HG02763 (cell line): Measurements from ENCODE around the gene ZNF234.
"Not testable (repeated sequence)": the region's sequence is repeated elsewhere in the genome, so short reads cannot be mapped to it uniquely, and the experiment has no call there.

ENCODE experiments used
- ATAC-seq: cut with Tn5 transposase; IDR thresholded peaks from one replicate; pipeline ENCODE4 v1.9.1; 2021; ENCODE audit warnings: mild to moderate bottlenecking, moderate library complexity; ENCODE audit not compliant: unreplicated experiment

Gene ZNF234

DNA sequence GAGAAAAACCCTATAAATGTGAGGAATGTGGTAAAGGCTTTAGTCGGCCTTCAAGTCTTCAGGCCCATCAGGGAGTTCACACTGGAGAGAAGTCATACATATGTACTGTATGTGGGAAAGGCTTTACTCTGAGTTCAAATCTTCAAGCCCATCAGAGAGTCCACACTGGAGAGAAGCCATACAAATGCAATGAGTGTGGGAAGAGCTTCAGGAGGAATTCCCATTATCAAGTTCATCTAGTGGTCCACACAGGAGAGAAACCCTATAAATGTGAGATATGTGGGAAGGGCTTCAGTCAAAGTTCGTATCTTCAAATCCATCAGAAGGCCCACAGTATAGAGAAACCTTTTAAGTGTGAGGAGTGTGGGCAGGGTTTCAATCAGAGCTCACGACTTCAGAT is 35.2 kb downstream of the ZNF234 start:
- no peak for ATAC-seq

DNA sequence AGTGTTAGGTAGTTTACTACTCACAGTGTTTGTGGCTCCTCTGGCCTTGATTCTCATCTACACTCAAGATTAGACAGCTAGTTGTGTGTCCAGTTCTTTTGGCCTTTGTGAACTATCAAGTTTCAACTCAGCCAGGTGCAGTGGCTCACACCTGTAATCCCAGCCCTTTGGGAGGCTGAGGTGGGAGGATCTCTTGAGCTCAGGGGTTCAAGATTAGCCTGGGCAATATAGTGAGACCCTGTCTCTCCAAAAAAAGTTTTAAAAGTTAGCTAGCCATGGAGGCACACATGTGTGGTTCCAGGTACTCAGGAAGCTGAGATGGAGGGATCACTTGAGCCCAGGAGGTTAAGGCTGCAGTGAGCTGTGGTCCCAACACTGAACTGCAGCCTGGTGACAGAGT is 39.6 kb downstream of the ZNF234 start:
- ATAC-seq, result no peak

DNA sequence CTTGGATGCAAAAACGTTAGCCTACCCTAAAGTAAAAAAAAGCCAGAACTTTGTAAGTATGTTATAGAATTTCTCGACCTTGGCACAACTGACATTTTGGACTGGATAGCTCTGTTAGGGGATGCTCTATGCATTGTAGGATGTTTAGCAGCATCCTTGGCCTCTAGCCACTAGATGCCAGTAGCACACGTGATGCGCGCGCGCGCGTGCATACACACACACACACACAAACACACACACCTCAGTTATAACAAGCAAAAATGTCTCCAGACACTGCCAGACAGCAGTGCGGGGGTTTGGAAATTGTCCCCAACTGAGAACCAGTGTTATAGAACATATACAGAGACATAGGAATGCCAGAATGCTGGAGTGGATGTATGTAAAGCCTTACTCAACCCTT is 40.8 kb downstream of the ZNF234 start:
- no peak for ATAC-seq

DNA sequence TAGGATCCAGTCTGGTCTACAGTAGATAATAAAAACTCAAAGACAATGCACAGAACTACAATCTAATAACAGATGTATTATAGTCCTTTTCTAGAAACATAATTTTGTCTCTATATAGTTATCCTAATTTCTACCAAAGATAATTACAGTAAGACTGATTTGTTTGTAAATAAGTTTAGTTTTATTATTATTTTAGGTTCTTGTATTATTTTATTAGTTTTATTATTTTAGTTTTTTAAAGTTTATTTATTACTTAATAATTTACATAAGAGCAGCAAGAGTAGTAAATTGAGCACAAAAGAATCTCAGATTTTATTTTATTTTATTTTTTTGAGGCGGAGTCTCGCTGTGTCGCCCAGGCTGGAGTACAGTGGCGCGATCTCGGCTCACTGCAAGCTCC is 48.7 kb downstream of the ZNF234 start:
- ATAC-seq, result no peak

DNA sequence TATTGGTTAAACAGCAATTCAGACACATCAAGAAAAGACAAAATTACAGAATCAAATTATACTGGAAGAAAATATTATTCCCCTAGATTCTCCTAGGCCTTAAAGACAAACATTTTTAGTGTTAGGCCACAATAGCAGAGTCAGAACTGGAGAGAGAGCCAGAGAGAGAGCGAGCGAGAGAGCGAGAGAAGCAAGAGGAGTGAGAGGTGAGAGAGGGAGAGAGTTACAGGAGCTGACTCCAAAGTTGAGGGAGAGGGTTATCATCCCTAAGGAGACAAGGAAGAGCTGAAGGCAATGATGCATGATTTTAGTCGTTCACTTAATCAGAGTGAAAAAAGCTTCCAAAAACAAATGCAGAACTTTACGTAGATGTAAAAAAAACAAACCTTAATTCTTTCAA is 50.8 kb downstream of the ZNF234 start:
- no peak for ATAC-seq

DNA sequence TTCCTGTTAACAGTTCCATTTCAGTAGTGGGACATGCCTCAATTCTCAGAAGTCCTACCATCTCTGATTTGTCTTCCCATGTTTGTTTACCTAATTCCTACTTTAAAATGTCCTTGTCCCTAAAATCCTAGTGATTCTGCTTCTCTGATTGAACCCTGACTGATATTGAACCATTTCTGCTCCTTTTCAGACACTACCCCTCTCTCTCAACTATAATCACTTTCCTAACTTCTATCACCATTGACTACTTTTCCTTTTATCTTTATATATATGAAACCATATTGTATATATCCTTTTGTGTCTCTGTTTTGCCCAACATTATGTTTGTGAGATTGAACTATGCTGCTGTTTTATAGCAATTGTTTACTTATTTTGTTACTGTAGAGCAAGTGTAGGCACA is 55.4 kb downstream of the ZNF234 start:
- ATAC-seq, result no peak

DNA sequence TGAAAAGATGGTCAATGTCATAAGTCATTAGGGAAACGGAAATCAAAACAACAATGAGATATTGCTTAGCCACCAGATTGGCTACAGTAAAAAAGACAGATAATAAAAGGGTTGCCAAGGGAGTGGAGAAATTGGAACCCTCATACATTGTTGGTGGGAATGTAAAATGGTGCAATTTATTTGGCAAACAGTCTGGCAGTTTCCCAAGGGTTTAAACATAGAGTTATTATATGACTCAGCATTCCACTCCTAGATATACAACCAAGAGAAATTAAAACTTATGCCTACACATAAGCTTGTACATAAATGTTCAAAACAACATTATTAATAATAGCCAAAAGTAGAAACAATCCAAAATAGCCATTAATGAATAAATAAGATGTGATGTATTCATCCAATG is 61.1 kb downstream of the ZNF234 start:
- ATAC-seq, result no peak

DNA sequence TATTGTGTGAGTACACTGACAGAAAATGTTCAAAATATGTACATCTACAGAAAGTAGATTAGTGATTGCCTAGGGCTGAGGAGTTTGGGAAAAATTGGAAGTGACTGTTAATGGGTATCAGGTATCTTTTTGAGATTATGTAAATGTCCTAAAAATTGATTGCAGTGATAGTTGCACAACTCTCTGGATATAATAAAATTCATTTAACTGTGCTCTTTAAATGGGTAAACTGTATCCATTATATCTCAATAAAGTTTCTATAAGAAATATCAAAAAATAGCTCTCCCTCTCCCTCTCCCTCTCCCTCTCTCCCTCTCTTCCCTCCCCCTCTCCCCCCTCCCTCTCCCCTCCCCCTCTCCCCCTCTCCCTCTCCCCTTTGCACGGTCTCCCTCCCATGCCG is 61.6 kb downstream of the ZNF234 start:
- ATAC-seq, result no peak

DNA sequence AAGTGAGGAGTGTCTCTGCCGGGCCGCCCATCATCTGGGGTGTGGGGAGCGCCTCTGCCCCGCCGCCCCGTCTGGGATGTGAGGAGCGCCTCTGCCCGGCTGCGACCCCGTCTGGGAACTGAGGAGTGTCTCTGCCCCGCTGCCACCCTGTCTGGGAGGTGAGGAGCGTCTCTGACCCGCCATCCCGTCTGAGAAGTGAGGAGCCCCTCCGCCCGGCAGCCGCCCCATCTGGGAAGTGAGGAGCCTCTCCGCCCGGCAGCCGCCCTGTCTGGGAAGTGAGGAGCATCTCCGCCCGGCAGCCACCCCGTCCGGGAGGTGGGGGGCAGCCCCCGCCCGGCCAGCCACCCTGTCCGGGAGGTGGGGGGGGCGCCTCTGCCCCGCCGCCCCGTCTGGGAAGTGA is 62.5 kb downstream of the ZNF234 start:
- ATAC-seq, result not testable (repeated sequence)

DNA sequence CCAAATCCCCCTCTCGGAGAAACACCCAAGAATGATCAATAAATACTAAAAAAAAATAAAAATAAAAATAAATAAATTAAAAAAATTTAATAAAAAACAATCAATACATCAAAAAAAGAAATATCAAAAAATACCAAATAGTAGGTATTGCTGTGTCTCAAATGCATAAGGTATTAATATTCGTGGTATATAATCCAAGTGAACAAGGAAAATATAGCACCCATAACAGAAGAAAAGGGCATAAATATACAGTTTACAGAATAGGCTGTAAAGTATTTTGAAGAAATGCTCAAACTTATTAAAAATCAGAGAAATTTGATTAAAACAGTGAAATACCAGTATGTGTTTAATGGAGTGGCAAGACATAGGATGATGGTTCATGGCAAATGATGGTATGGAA is 63.4 kb downstream of the ZNF234 start:
- no peak for ATAC-seq

DNA sequence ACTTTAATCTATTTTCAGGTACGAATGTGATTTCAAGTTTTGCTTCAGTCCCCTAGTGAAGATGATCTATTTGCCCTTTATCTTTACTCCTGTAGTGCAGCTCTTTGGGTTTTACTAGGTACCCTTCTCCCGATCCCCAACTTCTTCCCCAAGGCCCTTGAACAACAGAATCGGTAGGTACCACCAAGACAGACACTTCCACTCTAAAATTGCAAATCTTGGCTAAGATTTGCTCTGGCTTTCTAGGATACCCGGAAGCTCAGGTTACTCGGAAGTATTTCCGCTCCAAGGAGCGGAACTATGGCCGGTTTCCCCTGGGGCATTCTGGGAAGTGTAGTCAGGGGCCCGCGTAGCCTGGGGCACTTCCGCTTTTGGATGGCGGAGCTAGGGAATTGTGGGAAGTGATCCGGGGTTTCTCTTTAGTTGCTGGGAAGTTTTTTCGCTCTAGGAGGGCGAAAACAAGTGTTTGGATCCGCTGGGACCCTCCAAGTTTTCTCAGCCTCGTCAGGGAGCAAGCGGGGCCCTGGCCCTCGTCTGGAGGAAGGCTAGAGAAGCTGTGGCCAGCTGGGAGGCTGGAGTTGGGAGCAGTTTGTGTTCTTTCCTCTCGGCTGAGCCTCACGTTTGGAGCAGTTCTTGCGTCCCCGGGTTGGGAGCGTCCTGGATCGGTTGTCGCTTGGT is 65.9 kb downstream of the ZNF234 start:
- peak; percentile 93 for ATAC-seq
